Measurements from ENCODE around the gene CDC5L.

Gene CDC5L

DNA sequence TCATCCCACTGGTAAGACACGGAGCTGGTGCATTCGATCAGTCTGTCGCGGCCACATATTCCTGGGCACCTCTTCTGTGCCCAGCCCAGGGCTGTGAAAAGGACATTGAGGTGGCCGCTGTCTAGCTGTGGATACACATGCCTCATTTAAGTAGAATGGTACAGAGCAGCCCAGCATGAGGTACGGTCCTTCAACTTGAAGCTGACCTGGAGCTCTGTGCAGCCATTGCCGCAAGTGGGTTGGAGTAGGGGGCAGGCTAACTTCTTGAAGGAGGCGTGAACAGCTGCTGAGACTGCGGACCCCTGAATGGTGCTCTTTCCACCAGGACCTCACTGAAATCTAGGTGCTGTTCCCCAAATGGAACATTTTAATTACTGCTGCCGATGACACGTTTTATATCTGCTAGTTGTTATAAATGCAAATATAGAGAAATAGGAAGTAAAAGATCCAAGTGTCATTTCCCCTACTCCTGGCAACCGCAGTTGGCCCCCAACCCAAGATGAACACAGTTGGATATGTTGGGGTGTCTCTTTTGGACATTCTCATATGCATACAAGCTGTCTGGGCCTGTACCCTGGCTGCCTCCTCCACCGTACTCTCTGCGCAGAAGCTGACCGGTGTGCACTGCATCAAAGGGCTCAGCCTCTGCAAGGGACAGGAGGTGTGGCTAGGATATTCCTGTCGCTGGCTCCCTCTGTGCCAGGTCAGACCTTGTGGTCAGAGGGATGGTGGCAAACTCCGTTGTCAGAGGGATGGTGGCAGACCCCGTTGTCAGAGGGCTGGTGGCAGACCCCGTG is 86.1 kb downstream of the CDC5L start:
- Histone ChIP-seq H2BK5ac (ENCODE audit: low read length) (no peak overlapping the region), H3K4me2 (ENCODE audit: insufficient read depth, low read length, poor library complexity, severe bottlenecking) (no peak overlapping the region), H3K4me1 (ENCODE audit: control insufficient read depth in 2 of 2, insufficient read depth in 1 of 2, low read depth in 1 of 2, low read length in 2 of 2) (peaks cover 16 to 22% of the 10 kb centered on the region in 2 donors), H3K36me3 (replicated peaks in 1 of 2; ENCODE audit: control insufficient read depth in 2 of 2, insufficient read depth in 2 of 2, low read length in 2 of 2) (no peaks in the 10 kb centered on the region), H2AFZ (ENCODE audit: low read length) (peak overlapping the region; percentile 62), H2AK5ac (ENCODE audit: low read depth, low read length) (peak overlapping the region; percentile 12), H3K9me3 (replicated peaks in 1 of 2; ENCODE audit: control insufficient read depth in 2 of 2, insufficient read depth in 1 of 2, low read depth in 1 of 2, low read length in 2 of 2) (no peaks in the 10 kb centered on the region), H3K27ac (replicated peaks; ENCODE audit: low read length) (no peak overlapping the region), H4K8ac (ENCODE audit: low read depth, low read length) (no peak overlapping the region), H2BK120ac (ENCODE audit: low read depth, low read length) (peak overlapping the region; percentile 74), H3K18ac (ENCODE audit: low read length) (peak overlapping the region; percentile 60), H3K79me1 (ENCODE audit: low read depth, low read length) (no peaks in the 10 kb centered on the region), H2BK12ac (ENCODE audit: low read length) (peak overlapping the region; percentile 98), H3K27me3 (ENCODE audit: control insufficient read depth in 3 of 3, insufficient read depth in 3 of 3, low read depth in 1 of 3, low read length in 3 of 3) (no peaks in the 10 kb centered on the region), H3K4ac (ENCODE audit: low read length) (peak overlapping the region; percentile 12), H3K23ac (ENCODE audit: low read depth, low read length, poor library complexity) (no peak overlapping the region), H2BK15ac (ENCODE audit: low read length) (no peak overlapping the region), H4K91ac (ENCODE audit: low read depth, low read length, poor library complexity) (peak overlapping the region; percentile 65), H3K4me3 (ENCODE audit: low read length in 2 of 2) (no peak overlapping the region), H3K9ac (ENCODE audit: low read depth, low read length, poor library complexity) (peak overlapping the region; percentile 40), H3K14ac (ENCODE audit: low read length) (peak overlapping the region; percentile 86)
- WGBS, 2 donors (ENCODE audit: extremely low coverage in 2 of 2, insufficient read length in 2 of 2, insufficient replicate concordance in 1 of 2) = no CpG with 5 or more reads among the region's 19 CpGs
- DNase-seq (ENCODE audit: low spot score) = no peak

- no peaks in the 10 kb centered on the region for H3K27me3 ChIP-seq (ENCODE audit: control insufficient read depth in 3 of 3, insufficient read depth in 3 of 3, low read depth in 1 of 3, low read length in 3 of 3)
- H4K8ac ChIP-seq (ENCODE audit: low read depth, low read length) = no peak overlapping the region
- peak overlapping the region; percentile 98 for H2BK12ac ChIP-seq (ENCODE audit: low read length)
- no peak overlapping the region for H3K4me3 ChIP-seq (ENCODE audit: low read length in 2 of 2)
- peaks cover 16 to 22% of the 10 kb centered on the region in 2 donors for H3K4me1 ChIP-seq (ENCODE audit: control insufficient read depth in 2 of 2, insufficient read depth in 1 of 2, low read depth in 1 of 2, low read length in 2 of 2)
- H3K18ac ChIP-seq (ENCODE audit: low read length) = peak overlapping the region; percentile 0
- no peak overlapping the region for H3K14ac ChIP-seq (ENCODE audit: low read length)
- no peak overlapping the region for H3K27ac ChIP-seq (replicated peaks; ENCODE audit: low read length)
- no peak overlapping the region for H3K9ac ChIP-seq (ENCODE audit: low read depth, low read length, poor library complexity)
- no peaks in the 10 kb centered on the region for H3K36me3 ChIP-seq (replicated peaks in 1 of 2; ENCODE audit: control insufficient read depth in 2 of 2, insufficient read depth in 2 of 2, low read length in 2 of 2)
- H3K9me3 ChIP-seq (replicated peaks in 1 of 2; ENCODE audit: control insufficient read depth in 2 of 2, insufficient read depth in 1 of 2, low read depth in 1 of 2, low read length in 2 of 2) = no peaks in the 10 kb centered on the region
- WGBS, 2 donors (ENCODE audit: extremely low coverage in 2 of 2, insufficient read length in 2 of 2, insufficient replicate concordance in 1 of 2) = no CpG with 5 or more reads among the region's 9 CpGs
- H2AK5ac ChIP-seq (ENCODE audit: low read depth, low read length) = no peak overlapping the region
- H3K23ac ChIP-seq (ENCODE audit: low read depth, low read length, poor library complexity) = no peak overlapping the region
- H3K4me2 ChIP-seq (ENCODE audit: insufficient read depth, low read length, poor library complexity, severe bottlenecking) = no peak overlapping the region
- no peaks in the 10 kb centered on the region for H3K79me1 ChIP-seq (ENCODE audit: low read depth, low read length)
- no peak overlapping the region for H2AFZ ChIP-seq (ENCODE audit: low read length)
- no peak overlapping the region for H4K91ac ChIP-seq (ENCODE audit: low read depth, low read length, poor library complexity)
- no peak overlapping the region for H2BK5ac ChIP-seq (ENCODE audit: low read length)
- DNase-seq (ENCODE audit: low spot score) = no peak
- H3K4ac ChIP-seq (ENCODE audit: low read length) = peak overlapping the region; percentile 12
- H2BK120ac ChIP-seq (ENCODE audit: low read depth, low read length) = no peak overlapping the region
- H2BK15ac ChIP-seq (ENCODE audit: low read length) = no peak overlapping the region
Measured at GRCh38 chr6:44474190-44474631, 86.7 kb downstream of the CDC5L start.

- H3K18ac ChIP-seq (ENCODE audit: low read length) = no peak overlapping the region
- H3K14ac ChIP-seq (ENCODE audit: low read length) = no peak overlapping the region
- no peak for DNase-seq (ENCODE audit: low spot score)
- no peaks in the 10 kb centered on the region for H3K9me3 ChIP-seq (replicated peaks in 1 of 2; ENCODE audit: control insufficient read depth in 2 of 2, insufficient read depth in 1 of 2, low read depth in 1 of 2, low read length in 2 of 2)
- no peaks in the 10 kb centered on the region for H3K27me3 ChIP-seq (ENCODE audit: control insufficient read depth in 3 of 3, insufficient read depth in 3 of 3, low read depth in 1 of 3, low read length in 3 of 3)
- peak overlapping the region; percentile 63 for H2BK15ac ChIP-seq (ENCODE audit: low read length)
- peaks cover 16 to 22% of the 10 kb centered on the region in 2 donors for H3K4me1 ChIP-seq (ENCODE audit: control insufficient read depth in 2 of 2, insufficient read depth in 1 of 2, low read depth in 1 of 2, low read length in 2 of 2)
- H4K8ac ChIP-seq (ENCODE audit: low read depth, low read length) = no peak overlapping the region
- no peak overlapping the region for H2BK5ac ChIP-seq (ENCODE audit: low read length)
- H3K9ac ChIP-seq (ENCODE audit: low read depth, low read length, poor library complexity) = no peak overlapping the region
- no CpG with 5 or more reads among the region's 1 CpG for WGBS, 2 donors (ENCODE audit: extremely low coverage in 2 of 2, insufficient read length in 2 of 2, insufficient replicate concordance in 1 of 2)
- H2AK5ac ChIP-seq (ENCODE audit: low read depth, low read length) = peak overlapping the region; percentile 49
- no peaks in the 10 kb centered on the region for H3K79me1 ChIP-seq (ENCODE audit: low read depth, low read length)
- no peak overlapping the region for H3K4me2 ChIP-seq (ENCODE audit: insufficient read depth, low read length, poor library complexity, severe bottlenecking)
- no peaks in the 10 kb centered on the region for H3K36me3 ChIP-seq (replicated peaks in 1 of 2; ENCODE audit: control insufficient read depth in 2 of 2, insufficient read depth in 2 of 2, low read length in 2 of 2)
- no peak overlapping the region for H3K4ac ChIP-seq (ENCODE audit: low read length)
- H3K4me3 ChIP-seq (ENCODE audit: low read length in 2 of 2) = no peak overlapping the region
- no peak overlapping the region for H3K27ac ChIP-seq (replicated peaks; ENCODE audit: low read length)
- H2AFZ ChIP-seq (ENCODE audit: low read length) = no peak overlapping the region
- H3K23ac ChIP-seq (ENCODE audit: low read depth, low read length, poor library complexity) = no peak overlapping the region
- peak overlapping the region; percentile 7 for H4K91ac ChIP-seq (ENCODE audit: low read depth, low read length, poor library complexity)
- H2BK120ac ChIP-seq (ENCODE audit: low read depth, low read length) = no peak overlapping the region
- no peak overlapping the region for H2BK12ac ChIP-seq (ENCODE audit: low read length)
Measured at GRCh38 chr6:44474643-44475042, 87.1 kb downstream of the CDC5L start.

- H3K79me1 ChIP-seq (ENCODE audit: low read depth, low read length) = no peaks in the 10 kb centered on the region
- no peak overlapping the region for H2AK5ac ChIP-seq (ENCODE audit: low read depth, low read length)
- H3K9me3 ChIP-seq (replicated peaks in 1 of 2; ENCODE audit: control insufficient read depth in 2 of 2, insufficient read depth in 1 of 2, low read depth in 1 of 2, low read length in 2 of 2) = no peaks in the 10 kb centered on the region
- no peak overlapping the region for H3K4me2 ChIP-seq (ENCODE audit: insufficient read depth, low read length, poor library complexity, severe bottlenecking)
- peak overlapping the region; percentile 95 for H2AFZ ChIP-seq (ENCODE audit: low read length)
- peak overlapping the region; percentile 63 for H2BK15ac ChIP-seq (ENCODE audit: low read length)
- no peak overlapping the region for H2BK5ac ChIP-seq (ENCODE audit: low read length)
- no peak overlapping the region for H3K4ac ChIP-seq (ENCODE audit: low read length)
- peak overlapping the region; percentile 30 for H2BK12ac ChIP-seq (ENCODE audit: low read length)
- no peak overlapping the region for H3K27ac ChIP-seq (replicated peaks; ENCODE audit: low read length)
- no peak for DNase-seq (ENCODE audit: low spot score)
- H3K27me3 ChIP-seq (ENCODE audit: control insufficient read depth in 3 of 3, insufficient read depth in 3 of 3, low read depth in 1 of 3, low read length in 3 of 3) = no peaks in the 10 kb centered on the region
- peak overlapping the region; percentile 3 for H3K23ac ChIP-seq (ENCODE audit: low read depth, low read length, poor library complexity)
- H3K36me3 ChIP-seq (replicated peaks in 1 of 2; ENCODE audit: control insufficient read depth in 2 of 2, insufficient read depth in 2 of 2, low read length in 2 of 2) = no peaks in the 10 kb centered on the region
- H3K4me1 ChIP-seq (ENCODE audit: control insufficient read depth in 2 of 2, insufficient read depth in 1 of 2, low read depth in 1 of 2, low read length in 2 of 2) = peaks cover 16 to 22% of the 10 kb centered on the region in 2 donors
- H3K14ac ChIP-seq (ENCODE audit: low read length) = no peak overlapping the region
- no peak overlapping the region for H4K8ac ChIP-seq (ENCODE audit: low read depth, low read length)
- H2BK120ac ChIP-seq (ENCODE audit: low read depth, low read length) = no peak overlapping the region
- H3K18ac ChIP-seq (ENCODE audit: low read length) = peak overlapping the region; percentile 83
- WGBS, 2 donors (ENCODE audit: extremely low coverage in 2 of 2, insufficient read length in 2 of 2, insufficient replicate concordance in 1 of 2) = no CpG with 5 or more reads among the region's 6 CpGs
- H4K91ac ChIP-seq (ENCODE audit: low read depth, low read length, poor library complexity) = no peak overlapping the region
- H3K9ac ChIP-seq (ENCODE audit: low read depth, low read length, poor library complexity) = no peak overlapping the region
- no peak overlapping the region for H3K4me3 ChIP-seq (ENCODE audit: low read length in 2 of 2)
Measured at GRCh38 chr6:44475417-44475778, 87.9 kb downstream of the CDC5L start.

All from neuronal stem cell (in vitro differentiated cells).